ENCODE results near the gene JCAD.
"Not testable (repeated sequence)": the region's sequence is repeated elsewhere in the genome, so short reads cannot be mapped to it uniquely, and the experiment has no call there.

Gene JCAD, protein sequence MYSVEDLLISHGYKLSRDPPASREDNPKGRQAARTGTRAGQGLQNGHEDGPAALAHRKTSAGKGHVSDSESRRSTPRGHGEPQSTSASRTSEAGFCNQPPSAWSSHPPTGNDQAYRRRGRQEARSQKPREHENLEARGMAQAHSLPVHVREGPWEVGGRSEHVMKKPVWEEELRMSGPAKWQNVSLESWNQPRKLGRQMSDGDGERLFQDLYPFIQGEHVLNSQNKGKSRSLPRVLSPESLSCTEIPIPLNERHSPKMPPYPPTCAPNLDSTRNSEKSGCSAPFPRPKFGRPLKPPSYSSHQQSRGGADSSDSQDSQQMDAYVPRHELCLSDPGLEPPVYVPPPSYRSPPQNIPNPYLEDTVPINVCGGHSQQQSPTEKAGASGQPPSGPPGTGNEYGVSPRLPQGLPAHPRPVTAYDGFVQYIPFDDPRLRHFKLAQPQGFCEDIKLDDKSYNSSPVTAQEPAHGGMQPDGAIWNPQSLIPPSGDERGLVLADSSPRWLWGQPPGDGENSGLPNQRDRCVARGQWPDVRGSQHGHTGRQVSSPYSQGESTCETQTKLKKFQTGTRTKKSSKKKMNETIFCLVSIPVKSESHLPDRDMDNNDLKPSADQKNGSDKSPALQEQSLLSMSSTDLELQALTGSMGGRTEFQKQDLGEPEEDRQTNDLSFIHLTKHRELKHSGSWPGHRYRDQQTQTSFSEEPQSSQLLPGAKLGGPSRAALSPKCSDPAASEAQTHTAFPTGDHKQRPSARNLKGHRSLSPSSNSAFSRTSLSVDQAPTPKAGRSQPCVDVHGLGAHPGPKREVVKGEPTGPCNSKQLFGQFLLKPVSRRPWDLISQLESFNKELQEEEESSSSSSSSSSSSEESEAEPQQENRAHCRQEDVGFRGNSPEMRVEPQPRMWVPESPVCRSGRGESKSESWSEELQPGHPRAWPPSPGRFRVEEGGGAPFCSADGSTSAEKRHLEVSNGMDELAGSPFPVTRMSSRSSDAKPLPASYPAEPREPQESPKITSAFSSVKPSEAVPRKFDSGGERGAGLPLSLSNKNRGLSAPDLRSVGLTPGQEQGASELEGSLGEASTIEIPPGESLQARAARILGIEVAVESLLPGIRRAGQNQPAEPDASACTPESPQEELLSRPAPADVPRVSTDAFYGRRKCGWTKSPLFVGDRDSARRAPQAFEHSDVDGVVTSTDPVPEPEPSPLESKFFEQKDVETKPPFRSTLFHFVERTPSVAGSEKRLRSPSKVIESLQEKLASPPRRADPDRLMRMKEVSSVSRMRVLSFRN (N-terminal part only)

DNA sequence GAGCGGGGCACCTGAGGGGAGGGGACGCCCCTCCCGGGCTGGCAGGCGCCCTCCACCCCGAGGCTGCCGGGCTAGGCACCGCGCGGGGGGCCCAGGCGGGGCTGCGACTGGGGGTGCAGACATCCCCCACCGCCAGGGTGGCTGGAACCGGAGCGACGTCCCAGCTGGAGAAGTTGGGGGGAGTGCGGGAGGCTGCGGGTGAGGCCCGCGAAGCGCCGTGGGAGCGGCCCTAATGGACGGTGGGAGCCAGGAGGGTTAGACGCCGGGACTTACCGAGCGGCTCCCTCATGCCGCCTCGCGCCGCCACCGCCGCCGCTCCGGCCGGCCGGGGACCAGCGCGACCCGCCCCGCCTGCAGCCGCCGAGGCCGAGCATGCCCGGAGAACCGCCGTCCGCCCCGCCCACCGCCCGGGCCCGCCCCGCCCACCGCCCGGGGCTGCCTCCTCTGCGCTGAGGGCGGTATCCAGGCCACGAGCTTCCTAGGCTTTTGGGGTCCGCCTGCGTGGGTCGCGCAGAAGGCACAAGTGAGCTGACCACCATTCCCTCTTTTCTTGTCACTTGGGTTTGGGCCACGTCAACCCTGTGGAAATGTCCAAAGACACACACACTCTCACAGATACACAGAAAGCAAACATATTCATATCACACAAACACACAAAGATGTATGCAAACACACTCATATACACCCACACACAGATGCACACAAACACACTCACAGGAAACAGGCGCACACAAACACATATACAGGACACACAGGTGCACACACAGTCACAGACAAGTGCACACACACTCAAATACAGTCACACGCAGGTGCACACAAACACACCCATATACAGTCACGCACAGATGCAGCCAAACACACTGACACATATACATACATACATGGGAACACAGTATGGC lies at the start of gene JCAD:
Gene JCAD (minus strand): TSS at position 378 of the 899 bp plus-strand sequence. CDS start 11,774 bp downstream, outside the sequence.
- DNase-seq, result peak; percentile 87

- no peak for DNase-seq
Observed at GRCh38 chr10:30106987-30107386, 47.6 kb upstream of the JCAD start.

- DNase-seq, result no peak
Observed at GRCh38 chr10:30103595-30104320, 44.4 kb upstream of the JCAD start.

GRCh38 chr10:30099706-30100105 lies 40.3 kb upstream of the JCAD start:
- DNase-seq, result not testable (repeated sequence)

GRCh38 chr10:30099101-30099500 lies 39.7 kb upstream of the JCAD start:
- DNase-seq, result no peak

DNA sequence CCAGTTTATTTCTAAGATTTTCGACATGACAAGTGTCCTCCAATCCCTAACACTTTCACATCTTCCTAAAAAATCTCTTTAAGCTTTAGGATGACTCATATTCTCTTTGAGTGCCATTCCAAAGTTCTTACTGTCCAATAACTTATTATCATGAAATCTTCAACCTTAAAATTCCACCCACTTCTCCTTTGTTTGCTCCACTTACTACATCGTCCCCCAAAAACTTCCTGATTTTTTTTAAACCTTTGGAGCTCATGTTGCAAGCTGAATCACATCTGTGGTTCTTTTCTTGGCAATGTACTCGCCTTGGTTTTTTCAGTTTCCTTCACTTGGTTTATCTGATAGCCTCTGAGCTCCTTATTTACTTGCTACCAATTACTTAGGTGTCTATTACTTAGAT lies 39.2 kb upstream of the JCAD start:
- DNase-seq, result no peak

DNA sequence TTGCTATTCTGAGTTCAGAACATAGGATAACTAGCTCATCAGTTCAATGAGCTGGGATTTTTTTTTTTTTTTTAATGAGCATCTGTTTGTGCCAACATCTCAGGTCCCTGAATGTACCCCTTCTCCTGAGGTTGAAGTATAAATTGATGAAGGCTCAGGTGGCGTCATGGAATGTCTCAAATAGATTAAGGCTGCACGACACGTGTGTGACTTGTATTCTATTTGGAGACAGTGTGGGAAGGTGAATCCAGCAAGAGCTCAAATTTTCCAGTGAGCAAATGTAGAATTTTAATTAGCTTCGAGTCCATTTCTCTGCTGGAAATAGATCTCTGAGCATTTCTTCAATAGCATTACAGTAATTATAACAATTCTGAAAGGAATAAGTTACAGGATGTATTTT lies 37.2 kb upstream of the JCAD start:
- no peak for DNase-seq

- no peak for DNase-seq
Observed at GRCh38 chr10:30095631-30096422, 36.4 kb upstream of the JCAD start.

DNA sequence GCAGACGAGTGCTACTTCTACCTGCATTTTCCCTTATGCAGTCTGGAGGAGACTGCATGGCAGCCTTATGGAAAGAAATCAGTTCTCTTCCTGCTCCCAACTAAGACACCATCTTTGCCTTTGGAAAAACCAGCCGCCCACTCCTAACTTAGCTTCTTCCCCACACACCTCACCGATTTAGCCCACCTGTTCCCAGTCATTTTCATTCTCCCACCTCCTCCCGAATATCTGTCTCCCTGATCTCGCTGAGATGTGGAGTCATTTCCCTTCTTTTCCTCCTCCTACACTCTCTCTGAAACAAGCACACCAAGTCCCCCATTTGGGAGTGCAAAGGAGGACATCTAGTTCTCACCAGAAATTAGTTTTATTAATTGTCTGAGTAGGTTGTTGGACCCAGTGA lies 35.2 kb upstream of the JCAD start:
- no peak for DNase-seq

- no peak for DNase-seq
Observed at GRCh38 chr10:30093303-30093950, 34.0 kb upstream of the JCAD start.

- DNase-seq, result no peak
Observed at GRCh38 chr10:30092151-30092790, 32.9 kb upstream of the JCAD start.

DNA sequence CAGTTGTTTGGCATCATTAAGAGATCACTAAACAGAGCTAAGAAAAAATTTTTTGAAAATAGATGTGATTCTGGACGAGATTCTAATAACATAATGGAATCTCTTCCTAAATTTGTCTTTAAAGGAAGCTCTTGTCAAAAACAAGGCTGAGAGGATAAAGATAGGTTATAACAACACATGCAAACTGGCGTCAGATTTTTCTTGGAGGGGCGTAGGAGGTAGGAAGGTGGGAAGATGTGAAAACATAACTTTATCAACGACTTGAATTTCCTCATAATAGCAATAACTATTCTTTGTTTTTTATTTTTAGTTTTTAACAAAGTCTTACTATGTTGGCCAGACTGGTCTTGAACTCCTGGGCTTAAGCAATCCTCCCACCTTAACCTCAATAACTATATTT lies 31.8 kb upstream of the JCAD start:
- DNase-seq, result no peak

- DNase-seq, result no peak
Observed at GRCh38 chr10:30088178-30088577, 28.8 kb upstream of the JCAD start.

GRCh38 chr10:30083934-30084333 lies 24.5 kb upstream of the JCAD start:
- no peak for DNase-seq

- no peak for DNase-seq
Observed at GRCh38 chr10:30081182-30081581, 21.8 kb upstream of the JCAD start.

DNA sequence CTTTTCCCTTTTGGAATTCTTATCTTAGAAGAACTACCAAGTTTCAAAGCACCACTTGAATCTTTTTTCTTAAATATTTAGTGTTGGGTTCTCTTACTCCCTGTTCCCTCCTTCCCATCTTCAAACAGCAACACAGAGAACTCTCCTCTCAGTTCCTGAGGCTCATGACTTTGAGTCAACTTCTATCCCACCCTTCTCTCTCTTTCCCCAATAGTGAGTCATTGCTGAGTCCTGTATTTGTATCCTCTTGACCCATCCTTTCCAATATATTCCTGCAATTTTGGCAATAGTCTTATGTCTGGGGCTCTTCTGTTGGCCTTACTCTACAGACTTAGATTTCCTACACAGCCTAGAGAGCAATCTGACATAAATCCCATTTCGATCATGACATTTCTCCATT lies 20.8 kb upstream of the JCAD start:
- DNase-seq, result no peak

DNA sequence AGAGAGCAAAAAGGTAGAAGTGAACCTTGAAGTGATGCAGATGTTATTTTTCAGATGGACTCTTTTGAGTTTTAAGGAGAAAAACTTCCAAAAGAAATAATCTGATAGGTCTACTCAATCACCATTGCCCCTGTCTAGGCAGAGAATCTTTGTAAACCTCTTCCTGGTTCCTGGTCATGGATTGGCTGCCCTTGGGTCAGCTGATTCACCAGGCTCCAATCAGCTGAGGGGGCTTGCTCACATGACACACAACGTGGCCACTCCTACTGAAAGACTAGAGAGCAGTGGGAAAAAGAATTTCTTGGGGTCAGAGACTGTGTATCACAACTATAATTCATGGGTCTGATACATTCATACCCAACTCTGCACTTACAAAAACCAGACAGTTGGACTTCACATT lies 20.0 kb upstream of the JCAD start:
- DNase-seq, result no peak

DNA sequence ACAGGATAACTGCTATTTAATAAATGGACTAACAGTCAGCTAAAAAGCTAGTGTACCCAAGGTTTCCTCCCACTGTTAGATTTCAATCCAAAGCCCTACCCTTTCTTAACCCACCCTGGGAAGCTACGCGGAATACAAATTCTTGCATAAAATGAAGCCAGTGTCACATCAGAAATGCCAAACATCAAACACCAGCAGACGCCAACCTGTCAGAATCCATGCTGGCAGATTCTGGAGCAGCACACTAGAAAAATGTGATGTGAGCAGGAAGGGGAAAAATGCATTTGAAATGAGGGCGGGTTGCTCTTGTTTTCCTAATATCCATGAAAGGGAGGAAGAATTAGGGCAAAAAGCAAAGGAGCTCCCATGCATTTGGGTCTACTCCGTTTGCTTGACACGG lies 16.1 kb upstream of the JCAD start:
- no peak for DNase-seq

DNA sequence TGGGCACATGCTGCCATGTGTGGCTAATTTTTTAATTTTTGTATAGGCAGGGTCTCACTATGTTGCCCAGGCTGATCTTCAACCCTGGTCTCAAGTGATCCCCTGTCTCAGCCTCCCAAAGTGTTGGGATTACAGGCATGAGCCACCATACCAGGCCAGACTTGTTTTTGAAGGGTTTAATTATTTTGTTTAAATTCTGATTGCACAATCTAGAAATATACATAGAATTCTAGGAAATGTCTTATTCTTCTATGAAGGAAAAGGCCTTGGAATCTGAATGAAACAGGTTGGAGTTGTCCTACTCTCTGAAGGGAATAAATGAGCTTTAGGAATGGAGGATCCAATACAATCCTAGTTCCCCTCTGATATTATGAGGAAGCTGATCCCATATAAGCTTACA lies 15.5 kb upstream of the JCAD start:
- no peak for DNase-seq

All from femur (tissue), 1 donor.